Measurements from ENCODE around the gene ACSF3. TPM values are rescaled to one million over a fixed set of nuclear protein-coding genes. Genes with fewer than 3 reads are reported as not detected.
"Not testable (repeated sequence)": the region's sequence is repeated elsewhere in the genome, so short reads cannot be mapped to it uniquely, and the experiment has no call there.

Gene ACSF3
- polyA plus RNA-seq, 12 donors: 12.6 to 31.8 (median 15.3) TPM; not detected in 1

DNA sequence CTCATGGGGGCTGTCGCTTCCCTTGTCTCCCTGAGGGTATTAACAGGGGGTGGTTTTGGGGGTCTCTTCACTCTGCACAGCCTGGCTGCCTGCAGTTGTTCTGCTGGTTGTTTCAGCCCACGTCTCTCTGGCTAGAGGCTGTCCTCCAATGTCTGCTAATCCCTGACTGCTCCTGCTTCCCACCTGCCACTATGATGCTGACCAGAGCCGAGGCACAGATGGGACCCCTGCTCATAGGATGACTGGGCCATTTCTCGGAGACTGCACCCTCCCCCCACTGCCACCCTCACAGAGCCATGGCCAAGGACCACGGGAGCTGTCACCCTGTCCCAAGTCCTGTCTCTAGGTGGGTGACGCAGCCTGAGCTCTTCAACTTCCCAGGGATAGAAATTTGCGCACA lies 1.6 kb upstream of the ACSF3 start:
- DNase-seq: no peak

DNA sequence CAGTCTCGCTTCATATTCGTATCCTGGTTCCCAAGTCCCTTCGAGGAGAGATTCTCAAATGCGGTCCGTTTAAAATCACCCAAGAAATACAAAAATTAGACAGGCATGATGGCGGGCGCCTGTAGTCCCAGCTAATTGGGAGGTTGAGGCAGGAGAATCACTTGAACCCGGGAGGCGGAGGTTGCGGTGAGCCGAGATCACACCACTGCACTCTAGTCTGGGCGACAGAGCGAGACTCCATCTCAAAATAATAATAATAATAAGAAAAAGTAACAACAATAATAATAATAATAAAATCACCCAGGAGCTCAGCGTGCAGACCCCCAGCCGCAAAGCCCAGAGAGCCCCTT lies 425 bp upstream of the ACSF3 start:
- not testable (repeated sequence) for DNase-seq

DNA sequence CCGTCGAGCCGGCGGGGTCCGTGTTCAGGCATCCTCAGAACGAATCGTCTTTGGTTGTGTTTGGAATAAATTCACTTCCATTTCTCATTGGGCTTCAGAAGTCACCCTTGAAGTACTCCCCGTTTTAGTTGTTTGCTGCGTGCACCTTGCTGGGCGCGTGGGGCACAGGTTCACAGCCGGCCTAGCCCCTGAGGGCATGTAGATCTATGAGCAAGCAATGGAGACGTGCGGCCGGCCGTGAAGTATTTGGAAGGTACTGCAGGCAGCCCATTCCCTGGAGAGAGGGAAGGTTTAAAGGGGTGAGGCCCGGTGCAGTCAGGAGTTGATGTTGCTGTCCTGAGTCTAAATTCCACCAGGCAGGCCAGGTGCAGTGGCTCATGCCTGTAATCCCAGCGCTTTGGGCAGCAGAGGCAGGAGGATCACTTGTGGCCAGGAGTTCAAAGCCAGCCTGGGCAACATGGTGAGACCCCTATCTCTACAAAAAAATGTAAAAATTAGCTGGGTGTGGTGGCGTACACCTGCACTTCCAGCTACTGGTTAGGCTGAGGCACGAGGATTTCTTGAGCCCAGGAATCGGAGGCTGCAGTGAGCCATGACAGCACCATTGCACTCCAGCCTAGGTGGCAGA lies 714 bp downstream of the ACSF3 start:
- DNase-seq: no peak

DNA sequence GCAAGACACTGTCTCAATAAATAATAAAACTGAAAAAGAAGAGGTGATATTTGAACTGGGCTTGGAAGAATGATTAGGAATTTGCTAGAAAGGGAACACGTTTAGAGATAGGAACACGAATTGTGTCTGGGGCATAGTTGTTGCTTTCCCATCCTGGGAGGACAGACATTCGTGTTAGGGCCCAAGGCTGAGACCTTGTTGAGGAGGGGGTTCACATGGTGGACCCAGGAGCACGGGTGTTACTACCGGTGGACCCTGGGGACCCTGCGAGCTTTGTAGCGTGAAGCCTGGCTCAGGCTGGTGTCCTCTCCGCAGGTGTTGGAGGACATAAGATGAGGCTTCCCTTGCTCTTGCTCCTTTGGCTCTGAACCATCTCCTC lies 1.2 kb downstream of the ACSF3 start:
- DNase-seq: no peak

DNA sequence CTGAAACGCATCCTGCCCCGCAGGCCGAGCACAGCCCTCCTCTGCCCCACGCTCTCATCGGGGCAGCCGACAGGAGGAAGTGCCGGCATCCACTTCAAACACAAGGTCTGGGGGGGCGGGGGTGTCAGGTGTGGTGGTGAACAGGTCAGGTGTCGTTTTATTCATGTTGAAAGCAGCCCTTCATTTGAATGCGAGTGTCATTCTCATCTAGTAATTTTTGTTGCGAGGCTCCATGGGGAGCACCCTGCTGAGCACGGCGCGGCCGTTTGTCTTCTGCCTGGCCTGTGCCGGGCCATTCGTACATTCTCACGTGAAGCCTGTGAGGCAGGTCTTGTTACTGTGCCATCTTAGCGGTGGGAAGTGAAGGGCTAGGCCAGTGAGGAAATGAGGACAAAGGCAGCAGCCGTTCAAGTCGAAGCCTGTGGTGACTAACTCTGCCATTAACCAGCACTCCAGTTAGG lies 1.9 kb downstream of the ACSF3 start:
- DNase-seq: no peak

DNA sequence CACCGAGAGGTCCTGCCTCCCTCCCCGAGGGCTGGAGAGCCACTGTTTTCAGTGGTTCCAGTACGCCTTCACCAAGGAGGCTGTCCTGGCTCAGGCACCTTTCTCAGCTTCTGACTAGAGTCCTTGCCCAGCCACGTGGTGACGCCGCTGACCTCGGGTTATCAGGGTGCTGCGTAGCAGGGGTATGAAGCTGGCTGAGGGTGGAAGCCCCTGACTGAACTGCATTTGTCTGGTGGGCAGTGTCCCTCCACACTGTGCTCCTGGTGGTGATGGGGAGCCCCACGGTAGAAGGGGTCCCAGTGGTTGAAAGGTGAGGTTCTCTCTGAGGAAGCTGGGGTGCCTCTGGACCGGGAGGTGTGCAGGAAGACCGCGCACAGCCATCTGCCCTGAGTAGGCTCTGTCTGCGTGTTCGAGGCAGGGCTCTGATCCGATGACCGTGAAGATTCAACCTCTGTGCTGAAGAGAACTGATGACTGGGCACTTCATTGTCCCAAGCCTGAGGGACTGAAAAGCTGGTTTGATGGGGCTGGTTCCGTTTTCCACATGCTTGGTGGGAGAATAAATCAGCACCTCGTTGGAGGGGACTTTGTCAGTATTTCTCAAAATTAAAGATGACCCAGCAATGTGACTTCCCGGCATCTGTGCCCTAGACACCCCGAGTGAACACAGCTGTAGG lies 2.5 kb downstream of the ACSF3 start:
- no peak for DNase-seq

DNA sequence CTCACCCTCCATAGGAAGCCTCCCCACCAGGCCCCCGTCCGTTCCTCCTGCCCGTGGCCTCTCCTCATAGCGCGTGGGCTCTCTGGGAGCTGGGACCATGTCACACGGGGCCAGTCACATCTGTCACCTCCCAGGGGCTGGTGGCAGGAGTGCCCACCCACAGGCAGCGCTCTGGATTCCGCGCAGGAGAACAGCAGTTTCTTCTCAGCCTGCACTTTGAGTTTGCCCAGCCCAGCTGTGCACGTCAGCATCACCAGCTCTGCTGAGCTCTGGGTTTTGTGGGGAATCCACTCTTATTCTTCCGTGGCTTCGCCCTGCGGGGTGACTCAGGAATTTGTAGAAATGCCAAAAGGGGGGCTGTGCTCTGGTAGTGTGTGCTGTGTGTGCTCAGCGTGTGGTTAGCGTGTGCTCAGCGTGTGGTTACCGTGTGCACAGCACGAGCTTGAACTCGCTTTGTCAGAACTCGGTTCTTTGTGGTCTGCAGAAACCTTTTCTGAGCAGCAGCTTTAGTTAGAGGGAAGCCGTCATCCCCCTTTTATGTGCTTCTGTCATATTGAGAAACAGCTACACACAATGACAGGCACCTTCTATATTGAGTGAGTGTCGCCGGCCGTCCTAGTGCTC lies 3.2 kb downstream of the ACSF3 start:
- DNase-seq: no peak

DNA sequence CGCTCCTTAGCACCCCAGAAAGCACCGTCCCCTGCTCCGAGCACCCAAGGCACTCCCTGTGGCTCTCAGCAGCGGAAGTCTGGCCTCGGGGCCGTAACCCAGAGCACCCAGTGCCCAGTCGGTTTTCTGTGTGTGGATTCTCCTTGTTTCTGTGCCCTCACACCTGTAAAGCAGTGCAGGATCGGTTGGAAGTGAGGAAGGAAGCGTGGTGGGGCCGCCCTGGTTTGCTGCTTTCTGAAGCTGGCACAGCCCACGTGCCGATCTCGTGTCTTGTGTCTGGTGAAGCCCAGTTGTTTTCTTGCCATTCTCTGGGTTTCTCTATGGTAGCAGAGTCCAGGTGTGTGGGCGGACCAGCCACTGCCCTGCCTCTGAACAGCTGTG lies 3.7 kb downstream of the ACSF3 start:
- DNase-seq: no peak

DNA sequence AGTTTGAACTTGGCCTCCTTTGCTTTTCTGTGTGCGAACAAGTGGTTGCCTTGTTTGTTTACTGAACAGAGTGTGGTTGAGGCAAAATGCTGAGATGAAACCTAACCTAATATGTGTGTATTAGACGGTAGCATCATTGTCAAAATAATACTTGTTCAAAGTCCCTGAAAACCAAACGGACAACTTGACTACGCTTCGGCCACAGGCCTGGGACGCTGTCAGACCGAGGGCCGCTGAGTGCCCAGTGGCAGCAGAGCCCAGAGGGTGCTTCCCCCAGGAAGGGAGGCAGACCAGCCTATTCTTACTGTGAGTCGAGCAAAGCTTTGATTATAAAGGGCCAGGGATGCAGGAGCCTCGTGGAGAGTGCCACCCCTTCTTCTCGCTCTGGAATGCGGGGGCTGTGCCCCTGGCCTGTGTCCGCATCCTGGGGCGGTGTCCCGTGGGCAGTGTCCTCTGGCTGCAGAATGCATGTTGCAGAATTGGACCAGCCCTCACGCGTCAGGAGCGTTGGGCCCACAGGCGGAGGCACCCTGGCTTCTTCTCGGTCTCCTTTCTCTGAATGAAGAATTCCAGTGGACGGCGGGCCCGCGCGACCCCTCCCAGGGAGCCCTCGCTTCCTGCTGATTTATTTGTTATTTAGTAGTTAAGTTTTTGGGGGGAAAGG lies 5.2 kb downstream of the ACSF3 start:
- DNase-seq: no peak

DNA sequence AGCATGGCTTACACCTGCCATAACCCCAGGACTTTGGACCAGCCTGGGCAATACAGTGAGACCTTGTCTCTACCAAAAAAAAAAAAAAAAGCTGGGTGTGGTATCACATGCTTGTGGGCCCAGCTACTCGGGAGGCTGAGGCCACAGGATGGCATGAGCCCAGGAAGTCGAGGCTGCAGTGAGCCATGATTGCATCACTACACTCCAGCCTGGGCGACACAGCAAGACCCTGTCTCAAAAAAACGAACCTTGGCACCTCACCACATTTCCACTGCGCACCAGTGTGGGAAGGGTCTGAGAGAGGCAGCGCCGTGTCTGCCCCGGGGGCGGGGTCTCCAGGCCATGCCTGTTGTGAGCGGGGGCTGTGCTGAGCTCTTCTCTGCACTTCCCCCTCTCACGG lies 6.3 kb downstream of the ACSF3 start:
- DNase-seq: no peak

DNA sequence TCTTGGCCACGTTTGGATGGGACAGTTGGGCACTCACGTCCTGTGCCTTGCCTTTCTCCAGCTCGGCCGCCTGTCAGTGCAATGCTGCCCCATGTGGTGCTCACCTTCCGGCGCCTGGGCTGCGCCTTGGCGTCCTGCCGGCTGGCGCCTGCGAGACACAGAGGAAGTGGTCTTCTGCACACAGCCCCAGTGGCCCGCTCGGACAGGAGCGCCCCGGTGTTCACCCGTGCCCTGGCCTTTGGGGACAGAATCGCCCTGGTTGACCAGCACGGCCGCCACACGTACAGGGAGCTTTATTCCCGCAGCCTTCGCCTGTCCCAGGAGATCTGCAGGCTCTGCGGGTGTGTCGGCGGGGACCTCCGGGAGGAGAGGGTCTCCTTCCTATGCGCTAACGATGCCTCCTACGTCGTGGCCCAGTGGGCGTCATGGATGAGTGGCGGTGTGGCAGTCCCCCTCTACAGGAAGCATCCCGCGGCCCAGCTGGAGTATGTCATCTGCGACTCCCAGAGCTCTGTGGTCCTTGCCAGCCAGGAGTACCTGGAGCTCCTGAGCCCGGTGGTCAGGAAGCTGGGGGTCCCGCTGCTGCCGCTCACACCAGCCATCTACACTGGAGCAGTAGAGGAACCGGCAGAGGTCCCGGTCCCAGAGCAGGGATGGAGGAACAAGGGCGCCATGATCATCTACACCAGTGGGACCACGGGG lies 7.1 kb downstream of the ACSF3 start:
- DNase-seq: no peak

DNA sequence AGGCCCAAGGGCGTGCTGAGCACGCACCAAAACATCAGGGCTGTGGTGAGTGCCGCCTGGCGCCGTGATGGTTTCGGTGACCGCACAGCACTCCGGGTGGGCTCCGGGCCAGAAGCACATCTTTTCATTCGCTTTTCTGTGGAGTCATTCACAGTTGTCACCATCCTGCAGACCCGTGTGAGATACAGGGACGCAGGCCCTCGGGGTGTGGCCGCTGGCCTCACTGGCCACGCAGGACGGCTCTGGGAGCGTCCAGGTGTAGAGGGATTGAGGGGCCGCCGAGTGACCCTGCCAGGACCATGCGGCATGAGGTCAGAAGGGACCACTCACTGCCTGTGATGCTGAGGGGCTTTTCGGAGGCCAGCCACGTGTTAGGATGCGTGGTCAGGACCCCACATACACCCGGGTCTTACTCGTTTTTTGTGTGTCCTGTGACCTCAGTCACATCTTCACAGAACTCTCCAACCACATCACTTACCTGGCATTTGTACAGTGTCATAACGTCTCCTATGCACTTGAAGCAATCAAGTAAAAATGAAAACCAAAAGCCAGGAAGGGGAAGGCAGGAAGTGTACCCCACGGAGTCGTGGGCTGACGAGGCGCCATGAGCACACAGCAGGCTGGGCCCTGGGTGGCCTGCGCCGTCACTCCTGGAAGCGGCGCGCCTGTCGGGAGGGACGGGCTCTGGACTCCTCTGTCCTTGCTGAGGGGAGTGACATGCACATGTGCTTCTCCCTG lies 7.8 kb downstream of the ACSF3 start:
- DNase-seq: no peak

DNA sequence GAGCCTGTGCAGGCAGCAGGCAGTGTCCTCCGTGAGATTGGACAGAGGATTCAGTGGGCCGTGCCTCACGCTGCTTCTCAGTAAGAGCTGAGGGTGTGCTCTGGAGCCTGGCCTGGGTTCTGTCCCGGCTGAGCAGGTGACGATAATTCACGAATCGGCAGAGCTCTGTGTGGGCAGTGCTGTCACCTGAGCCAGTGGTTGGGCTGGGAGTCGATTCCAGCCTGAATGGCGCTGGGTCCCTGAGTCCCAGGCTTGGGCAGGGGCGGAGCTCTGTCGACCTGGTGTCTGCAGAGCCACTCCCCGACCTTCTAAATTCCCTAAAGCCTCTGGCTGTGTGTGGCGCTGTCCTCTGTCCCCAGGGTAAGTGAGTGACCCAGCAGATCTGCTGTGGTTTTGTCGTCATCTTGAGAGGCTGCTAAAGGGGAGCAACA lies 8.4 kb downstream of the ACSF3 start:
- no peak for DNase-seq

DNA sequence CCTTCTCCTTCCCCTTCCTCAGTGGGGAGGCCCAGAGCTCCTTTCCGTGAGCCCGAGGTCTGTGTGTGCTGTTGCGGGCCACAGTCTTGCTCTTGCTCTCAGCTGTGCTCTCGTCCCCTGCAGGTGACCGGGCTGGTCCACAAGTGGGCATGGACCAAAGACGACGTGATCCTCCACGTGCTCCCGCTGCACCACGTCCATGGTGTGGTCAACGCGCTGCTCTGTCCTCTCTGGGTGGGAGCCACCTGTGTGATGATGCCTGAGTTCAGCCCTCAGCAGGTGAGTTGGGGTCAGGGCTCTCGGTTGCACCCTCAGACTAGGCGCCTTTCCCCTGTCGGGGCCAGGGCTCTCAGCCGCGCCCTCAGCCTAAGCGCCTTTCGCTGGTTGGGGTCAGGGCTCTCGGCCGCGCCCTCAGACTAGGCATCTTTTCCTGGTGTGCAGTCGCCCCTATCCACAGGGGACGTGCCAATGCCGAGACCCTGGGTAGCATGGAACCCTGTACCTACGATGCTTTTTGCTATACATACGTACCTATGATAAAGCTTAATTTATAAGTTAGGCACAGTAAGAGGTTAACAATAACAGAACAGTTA lies 8.9 kb downstream of the ACSF3 start:
- DNase-seq: no peak

DNA sequence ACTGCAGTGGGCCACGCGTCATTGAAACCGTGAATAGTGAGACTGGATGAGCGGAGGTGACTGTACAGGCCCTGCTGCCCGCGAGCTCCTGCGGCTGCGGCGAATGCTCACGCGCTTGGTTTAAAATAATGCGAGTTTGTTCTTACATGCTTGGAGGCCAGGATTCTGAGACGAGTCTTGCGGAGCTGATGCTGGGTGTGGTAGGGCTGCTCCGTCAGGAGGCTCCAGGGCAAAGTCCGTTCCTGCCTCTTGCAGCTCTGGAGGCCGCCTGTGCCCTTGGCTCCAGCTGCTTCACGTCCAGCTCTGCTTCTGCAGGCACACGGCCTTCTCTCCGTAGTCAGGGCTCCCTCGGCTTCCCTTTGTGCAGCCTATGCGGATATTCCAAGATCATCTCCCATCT lies 9.5 kb downstream of the ACSF3 start:
- no peak for DNase-seq

DNA sequence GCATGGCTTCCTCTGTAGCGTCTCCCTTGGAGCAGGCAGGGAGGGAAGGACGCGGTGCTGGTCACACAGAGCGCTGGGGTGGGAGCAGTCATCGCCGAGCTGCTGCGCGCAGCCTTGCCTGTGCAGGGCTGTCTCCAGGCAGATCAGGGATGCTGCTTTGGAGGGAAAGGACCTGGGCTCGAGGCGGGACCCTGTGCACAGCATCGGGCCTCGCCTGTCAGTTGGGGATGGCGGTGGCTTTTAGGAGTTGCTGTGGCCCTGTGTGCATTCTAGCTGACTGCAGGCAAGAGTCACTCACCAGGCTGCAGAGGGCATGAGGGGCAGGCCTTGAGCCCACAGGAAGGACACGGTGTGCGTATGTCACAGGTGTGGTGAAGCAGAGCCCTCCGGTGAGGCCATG lies 10.1 kb downstream of the ACSF3 start:
- DNase-seq: no peak

DNA sequence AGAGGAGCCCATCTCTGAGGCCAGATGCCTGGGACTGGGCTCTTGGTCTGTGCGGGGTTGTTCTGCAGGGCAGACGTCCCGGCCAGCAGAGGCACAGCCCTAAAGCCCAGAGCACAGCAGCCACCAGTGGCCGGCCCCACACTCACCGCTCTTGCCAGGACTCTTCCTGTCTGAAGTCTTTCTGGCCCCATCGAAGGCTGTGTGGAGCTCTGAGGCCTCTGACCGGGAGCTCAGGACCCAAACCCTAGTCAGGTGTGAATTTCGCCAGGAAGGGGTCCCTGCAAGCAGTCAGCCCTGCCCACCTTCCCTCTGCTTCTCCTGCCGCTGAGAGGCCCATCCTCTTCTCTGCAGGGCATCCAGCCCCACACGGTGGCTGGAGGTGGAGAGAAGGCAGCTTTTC lies 10.7 kb downstream of the ACSF3 start:
- no peak for DNase-seq

DNA sequence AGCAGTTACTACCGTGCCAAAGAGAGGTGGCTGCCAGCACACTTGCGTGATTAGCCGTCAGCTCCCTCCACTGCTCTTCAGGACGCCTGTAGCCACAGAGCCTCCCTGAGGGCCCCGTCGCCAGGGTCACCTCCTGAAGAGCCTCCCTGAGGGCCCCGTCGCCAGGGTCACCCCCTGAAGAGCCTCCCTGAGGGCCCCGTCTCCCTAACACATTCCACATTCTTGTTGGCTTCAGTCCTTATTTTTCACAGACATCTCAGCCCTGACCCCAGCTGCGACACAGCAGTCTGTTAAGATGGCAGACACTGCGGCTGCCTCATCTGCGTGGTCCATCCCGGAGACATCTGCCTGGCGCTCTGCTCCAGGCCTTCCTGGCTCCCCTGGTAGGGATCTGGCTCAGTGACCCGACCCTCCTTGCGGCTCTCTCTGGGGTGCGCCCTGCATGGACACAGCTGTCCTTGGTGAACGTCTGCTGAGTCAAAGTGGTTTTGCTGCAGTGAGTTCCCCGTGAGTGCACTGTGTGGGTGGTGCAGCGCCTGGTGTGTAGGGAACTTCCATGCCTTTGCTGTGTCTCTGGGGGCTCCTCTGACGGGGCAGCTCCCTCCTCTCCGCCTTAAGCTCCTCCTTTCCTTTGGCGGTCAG lies 11.4 kb downstream of the ACSF3 start:
- no peak for DNase-seq

DNA sequence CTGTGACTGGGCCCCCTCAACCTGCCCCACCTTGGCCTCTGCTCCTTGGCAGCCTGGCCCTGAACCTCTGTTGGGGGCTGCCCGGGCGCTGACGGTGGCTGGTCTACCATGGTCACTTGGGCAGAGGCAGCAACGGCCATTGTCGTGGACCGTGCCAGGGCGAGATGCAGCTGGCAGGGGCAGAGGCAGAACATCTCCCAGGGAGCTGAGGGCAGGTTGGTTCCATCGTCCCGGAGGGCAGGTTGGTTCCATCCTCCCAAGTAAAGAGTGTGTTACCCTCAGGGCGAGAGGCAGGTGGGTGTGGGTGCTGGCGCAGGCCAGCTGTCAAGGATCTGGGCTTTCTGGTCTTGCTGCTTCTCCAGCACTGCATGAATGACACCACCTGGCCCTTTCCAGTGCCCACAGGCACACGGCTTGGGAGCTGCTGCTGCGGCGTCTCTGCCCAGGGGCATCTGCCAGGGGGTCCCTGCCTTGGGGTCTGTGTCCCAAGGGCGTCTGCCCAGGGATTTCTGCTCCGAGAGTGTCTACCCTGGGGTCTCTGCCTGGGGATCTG lies 12.0 kb downstream of the ACSF3 start:
- no peak for DNase-seq

DNA sequence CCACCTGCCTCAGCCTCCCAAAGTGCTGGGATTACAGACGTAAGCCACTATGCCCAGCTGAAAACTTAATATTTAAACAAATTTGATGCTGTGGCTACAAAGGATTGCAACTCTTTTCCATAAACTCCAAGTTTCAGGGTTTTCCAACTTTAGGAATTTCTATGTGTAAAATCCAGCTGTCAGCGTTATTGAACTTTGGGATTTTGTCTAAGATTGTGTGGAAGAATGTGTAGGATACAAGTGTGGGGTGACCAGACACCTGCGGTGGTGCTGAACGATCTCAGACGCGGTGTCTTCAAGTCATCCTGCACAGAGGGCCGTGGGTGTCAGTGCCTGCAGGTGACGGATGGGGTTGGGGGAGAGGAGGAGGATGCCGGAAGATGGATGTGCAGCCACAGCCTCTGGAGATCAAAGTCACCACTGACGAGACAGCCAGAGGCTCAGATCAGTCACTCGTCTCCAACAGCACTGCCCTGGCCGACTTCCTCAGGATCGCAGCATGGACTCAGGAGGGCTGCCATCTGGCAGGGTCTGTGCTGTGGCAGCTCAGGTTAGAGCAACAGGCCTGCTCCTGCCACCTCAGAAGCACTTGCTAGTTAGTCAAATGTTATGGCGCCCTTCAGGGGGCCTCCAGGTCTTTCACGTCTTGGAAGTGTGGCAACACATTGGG lies 13.0 kb downstream of the ACSF3 start:
- DNase-seq: no peak

Measured in muscle of arm (tissue), 12 donors.